Neural cell (in vitro differentiated cells): ENCODE measurements around the gene FAM43B.

Experiments
- CTCF ChIP-seq: fragments of 450-650 bp; IDR thresholded peaks from 2 replicates; pipeline ENCODE4 v1.5.1; 2014; ENCODE audit warnings: antibody characterized with exemption, mild to moderate bottlenecking, moderate library complexity; ENCODE audit not compliant: poor library complexity, severe bottlenecking
- EP300 ChIP-seq: fragments of 450-650 bp; conservative IDR thresholded peaks from 2 replicates; pipeline ENCODE4 v1.6.1; 2014; ENCODE audit warnings: antibody characterized with exemption, mild to moderate bottlenecking, moderate library complexity; ENCODE audit not compliant: poor library complexity, severe bottlenecking
- EZH2 ChIP-seq: fragments of 200-600, 300-800 bp; shearing (Covaris generic), sonication (generic); IDR thresholded peaks from 2 replicates; pipeline ENCODE4 v1.6.1; 2014; ENCODE audit warnings: antibody characterized with exemption, low read length, borderline replicate concordance, mild to moderate bottlenecking; ENCODE audit not compliant: insufficient read depth, poor library complexity, severe bottlenecking
- MXI1 ChIP-seq: fragments of 450-650 bp; conservative IDR thresholded peaks from 2 replicates; pipeline ENCODE4 v1.6.1; 2014; ENCODE audit warnings: antibody characterized with exemption, mild to moderate bottlenecking; ENCODE audit not compliant: poor library complexity, severe bottlenecking
- POLR2AphosphoS5 ChIP-seq: IDR thresholded peaks from 2 replicates; pipeline ENCODE4 v1.6.1; 2012
- RAD21 ChIP-seq: fragments of 450-650 bp; conservative IDR thresholded peaks from 2 replicates; pipeline ENCODE4 v1.6.1; 2014; ENCODE audit warnings: antibody characterized with exemption, mild to moderate bottlenecking, moderate library complexity
- REST ChIP-seq: IDR thresholded peaks from 2 replicates; pipeline ENCODE4 v1.6.1; 2012; ENCODE audit warnings: borderline replicate concordance
- TAF1 ChIP-seq: IDR thresholded peaks from 2 replicates; pipeline ENCODE4 v1.6.1; 2012; ENCODE audit warnings: low read depth

DNA sequence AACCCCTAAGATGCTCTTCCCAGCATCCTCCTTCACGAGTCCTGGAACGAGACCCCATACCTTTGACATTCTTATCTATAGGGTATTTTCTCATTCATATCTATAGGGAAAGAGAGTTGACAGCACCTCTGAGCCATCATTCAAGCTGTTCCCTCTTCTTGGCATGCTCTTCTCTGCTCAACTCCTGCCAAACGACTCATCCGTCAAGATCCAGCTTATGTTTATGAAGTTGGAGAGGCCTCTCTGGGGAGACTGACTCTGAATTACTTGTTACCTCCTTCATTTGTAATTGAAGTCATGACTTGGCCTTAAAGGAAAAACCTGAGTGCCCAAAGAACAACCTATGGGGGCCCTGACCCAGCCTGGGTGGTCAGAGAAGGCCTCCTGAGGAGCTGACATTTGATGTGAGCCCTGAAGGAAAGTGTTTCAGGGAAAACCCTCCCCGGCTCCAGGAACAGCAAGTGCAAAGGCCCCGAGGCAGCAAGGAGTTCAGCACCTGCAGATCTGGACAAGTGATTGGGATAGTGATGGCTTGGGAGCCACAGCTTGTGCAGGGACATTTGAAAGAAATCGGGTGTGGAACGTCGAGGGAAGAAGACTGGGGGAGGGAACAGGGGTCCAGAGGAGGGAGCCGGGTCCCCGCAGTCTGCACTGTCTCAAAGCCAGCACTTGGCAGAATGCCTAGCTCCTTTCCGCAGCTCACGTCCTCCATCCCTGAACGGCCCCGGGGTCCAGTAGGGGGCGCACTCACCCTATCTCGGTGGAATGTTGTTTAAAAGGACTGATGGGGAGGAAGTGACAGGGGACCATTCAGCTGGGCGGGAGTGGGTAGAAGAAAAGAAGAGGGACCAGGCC is 22.5 kb downstream of the FAM43B start:
- TF ChIP-seq CTCF (no peak), EZH2 (no peak), TAF1 (no peak), EP300 (no peak), POLR2AphosphoS5 (no peak), RAD21 (no peak), REST (no peak), MXI1 (no peak)
